ENCODE results near the gene PBX1. TPM values are rescaled to one million over a fixed set of nuclear protein-coding genes. Genes with fewer than 3 reads are reported as not detected.

The PBX1 gene
- total and polyA plus RNA-seq, 10 of the 15 experiments (the other 5 are each of a cell fraction or from before 2014, with no cell fraction given) = 0.05 to 0.28 (median 0.11) TPM; not detected in 5

DNA sequence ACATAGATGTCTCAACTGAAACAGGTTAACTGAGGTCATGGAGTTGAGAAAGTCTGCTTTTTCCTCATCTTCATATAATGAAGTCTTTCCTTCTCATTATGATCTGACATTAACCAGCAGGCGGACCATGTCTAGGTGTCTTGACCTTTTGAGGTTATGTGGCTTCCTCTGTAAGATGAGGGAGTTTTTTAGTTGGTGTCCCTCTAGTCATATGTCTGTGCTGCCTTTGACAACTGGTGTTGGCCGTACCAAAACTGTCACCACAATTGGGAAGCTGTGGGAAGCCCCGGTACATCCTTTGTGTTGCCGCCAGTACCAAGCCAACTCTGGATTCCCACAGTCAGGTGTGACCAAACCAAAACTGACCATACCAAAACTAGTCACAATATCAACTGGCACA, 105.1 kb downstream of the PBX1 start:
- FAIRE-seq = no peak
- Histone ChIP-seq H4K20me1 (ENCODE audit: control insufficient read depth, insufficient read depth) (no peaks in the 10 kb centered on the region), H3K4me3 (no peak overlapping the region), H3K27ac (ENCODE audit: control insufficient read depth, insufficient read depth) (no peak overlapping the region), H3K27me3 (replicated peaks in 1 of 2; ENCODE audit: control insufficient read depth in 2 of 2, insufficient read depth in 2 of 2, low read length in 1 of 2) (no peaks in the 10 kb centered on the region), H2AFZ (ENCODE audit: control insufficient read depth, low read depth, low read length) (no peak overlapping the region), H3K9me3 (replicated peaks; ENCODE audit: control insufficient read depth, insufficient read depth, low read length) (no peaks in the 10 kb centered on the region), H3K9ac (ENCODE audit: control insufficient read depth, insufficient read depth, low read length) (no peak overlapping the region), H3K36me3 (ENCODE audit: control insufficient read depth in 2 of 2, insufficient read depth in 2 of 2, low read length in 1 of 2) (no peaks in the 10 kb centered on the region), H3K4me2 (ENCODE audit: control insufficient read depth, insufficient read depth) (no peak overlapping the region), H3K79me2 (ENCODE audit: control insufficient read depth, insufficient read depth, low read length) (no peaks in the 10 kb centered on the region), H3K4me1 (ENCODE audit: control insufficient read depth, insufficient read depth, low read length) (no peaks in the 10 kb centered on the region)
- intact Hi-C loops (cut with micrococcal nuclease; ENCODE audit: unreplicated experiment) (loop anchor here (5.0 kb wide), 1 partner anchor 108 kb away; no protein-coding TSS in a partner anchor), in situ Hi-C loops (cut with MboI) (no loop called here)
- DNase-seq (ENCODE audit: low read depth, low spot score) = peak; percentile 3
- WGBS (ENCODE audit: insufficient coverage, insufficient replicate concordance, low lambda C conversion rate, missing lambda C conversion rate) = 19% methylated on average over 4 of the region's 4 CpGs
- POLR2A ChIA-PET = no interaction called here
- CTCF ChIA-PET = interaction anchor here (0.5 to 1.1 kb wide), 2 partner anchors 11 to 156 kb away, joined by 3 to 4 read pairs; no protein-coding TSS in a partner anchor
- RAD21 ChIA-PET (ENCODE audit: unreplicated experiment) = no interaction called here
- peak; percentile 80 for ATAC-seq
- SMC1A ChIA-PET (ENCODE audit: uncharacterized antibody, unreplicated experiment) = no interaction called here
- BruUV-seq (replicated peaks) = no TSS peak
- TF ChIP-seq SKIL (IDR thresholded peaks at IDR 0.05; ENCODE audit: low read depth, poor library complexity, severe bottlenecking) (peak; percentile 64), MTA2 (IDR thresholded peaks at IDR 0.05; ENCODE audit: low read depth) (peak; percentile 76), KDM1A (IDR thresholded peaks at IDR 0.05; ENCODE audit: borderline replicate concordance) (no peak), ZBTB4 (CRISPR knock-in tag; IDR thresholded peaks at IDR 0.05) (no peak), RUNX3 (IDR thresholded peaks at IDR 0.05; ENCODE audit: low read length) (peak; percentile 72), ZBED1 (IDR thresholded peaks at IDR 0.05; ENCODE audit: borderline replicate concordance) (no peak), POU2F2 (IDR thresholded peaks at IDR 0.05; ENCODE audit: borderline replicate concordance, low read depth, low read length) (no peak), POLR2A (IDR thresholded peaks at IDR 0.05; ENCODE audit: low read depth, low read length) (no peak), NFYA (IDR thresholded peaks at IDR 0.05; ENCODE audit: borderline replicate concordance, low read depth, low read length) (no peak)
- TF ChIP-seq, protein P1, sequence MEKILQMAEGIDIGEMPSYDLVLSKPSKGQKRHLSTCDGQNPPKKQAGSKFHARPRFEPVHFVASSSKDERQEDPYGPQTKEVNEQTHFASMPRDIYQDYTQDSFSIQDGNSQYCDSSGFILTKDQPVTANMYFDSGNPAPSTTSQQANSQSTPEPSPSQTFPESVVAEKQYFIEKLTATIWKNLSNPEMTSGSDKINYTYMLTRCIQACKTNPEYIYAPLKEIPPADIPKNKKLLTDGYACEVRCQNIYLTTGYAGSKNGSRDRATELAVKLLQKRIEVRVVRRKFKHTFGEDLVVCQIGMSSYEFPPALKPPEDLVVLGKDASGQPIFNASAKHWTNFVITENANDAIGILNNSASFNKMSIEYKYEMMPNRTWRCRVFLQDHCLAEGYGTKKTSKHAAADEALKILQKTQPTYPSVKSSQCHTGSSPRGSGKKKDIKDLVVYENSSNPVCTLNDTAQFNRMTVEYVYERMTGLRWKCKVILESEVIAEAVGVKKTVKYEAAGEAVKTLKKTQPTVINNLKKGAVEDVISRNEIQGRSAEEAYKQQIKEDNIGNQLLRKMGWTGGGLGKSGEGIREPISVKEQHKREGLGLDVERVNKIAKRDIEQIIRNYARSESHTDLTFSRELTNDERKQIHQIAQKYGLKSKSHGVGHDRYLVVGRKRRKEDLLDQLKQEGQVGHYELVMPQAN (conservative IDR thresholded peaks at IDR 0.05) = no peak
- TF ChIP-seq, protein P2, sequence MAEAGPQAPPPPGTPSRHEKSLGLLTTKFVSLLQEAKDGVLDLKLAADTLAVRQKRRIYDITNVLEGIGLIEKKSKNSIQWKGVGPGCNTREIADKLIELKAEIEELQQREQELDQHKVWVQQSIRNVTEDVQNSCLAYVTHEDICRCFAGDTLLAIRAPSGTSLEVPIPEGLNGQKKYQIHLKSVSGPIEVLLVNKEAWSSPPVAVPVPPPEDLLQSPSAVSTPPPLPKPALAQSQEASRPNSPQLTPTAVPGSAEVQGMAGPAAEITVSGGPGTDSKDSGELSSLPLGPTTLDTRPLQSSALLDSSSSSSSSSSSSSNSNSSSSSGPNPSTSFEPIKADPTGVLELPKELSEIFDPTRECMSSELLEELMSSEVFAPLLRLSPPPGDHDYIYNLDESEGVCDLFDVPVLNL (IDR thresholded peaks at IDR 0.05; ENCODE audit: low read depth, low read length) = no peak
- TF ChIP-seq, protein P3, sequence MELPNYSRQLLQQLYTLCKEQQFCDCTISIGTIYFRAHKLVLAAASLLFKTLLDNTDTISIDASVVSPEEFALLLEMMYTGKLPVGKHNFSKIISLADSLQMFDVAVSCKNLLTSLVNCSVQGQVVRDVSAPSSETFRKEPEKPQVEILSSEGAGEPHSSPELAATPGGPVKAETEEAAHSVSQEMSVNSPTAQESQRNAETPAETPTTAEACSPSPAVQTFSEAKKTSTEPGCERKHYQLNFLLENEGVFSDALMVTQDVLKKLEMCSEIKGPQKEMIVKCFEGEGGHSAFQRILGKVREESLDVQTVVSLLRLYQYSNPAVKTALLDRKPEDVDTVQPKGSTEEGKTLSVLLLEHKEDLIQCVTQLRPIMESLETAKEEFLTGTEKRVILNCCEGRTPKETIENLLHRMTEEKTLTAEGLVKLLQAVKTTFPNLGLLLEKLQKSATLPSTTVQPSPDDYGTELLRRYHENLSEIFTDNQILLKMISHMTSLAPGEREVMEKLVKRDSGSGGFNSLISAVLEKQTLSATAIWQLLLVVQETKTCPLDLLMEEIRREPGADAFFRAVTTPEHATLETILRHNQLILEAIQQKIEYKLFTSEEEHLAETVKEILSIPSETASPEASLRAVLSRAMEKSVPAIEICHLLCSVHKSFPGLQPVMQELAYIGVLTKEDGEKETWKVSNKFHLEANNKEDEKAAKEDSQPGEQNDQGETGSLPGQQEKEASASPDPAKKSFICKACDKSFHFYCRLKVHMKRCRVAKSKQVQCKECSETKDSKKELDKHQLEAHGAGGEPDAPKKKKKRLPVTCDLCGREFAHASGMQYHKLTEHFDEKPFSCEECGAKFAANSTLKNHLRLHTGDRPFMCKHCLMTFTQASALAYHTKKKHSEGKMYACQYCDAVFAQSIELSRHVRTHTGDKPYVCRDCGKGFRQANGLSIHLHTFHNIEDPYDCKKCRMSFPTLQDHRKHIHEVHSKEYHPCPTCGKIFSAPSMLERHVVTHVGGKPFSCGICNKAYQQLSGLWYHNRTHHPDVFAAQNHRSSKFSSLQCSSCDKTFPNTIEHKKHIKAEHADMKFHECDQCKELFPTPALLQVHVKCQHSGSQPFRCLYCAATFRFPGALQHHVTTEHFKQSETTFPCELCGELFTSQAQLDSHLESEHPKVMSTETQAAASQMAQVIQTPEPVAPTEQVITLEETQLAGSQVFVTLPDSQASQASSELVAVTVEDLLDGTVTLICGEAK (IDR thresholded peaks at IDR 0.05; ENCODE audit: borderline replicate concordance) = no peak
